Measurements from ENCODE around the gene PDIA5.

Gene PDIA5

GRCh38 chr3:123066896-123067688, at the start of gene PDIA5:
Gene PDIA5, plus strand, starts transcription at chr3:123067025. Its CDS starts 140 bp downstream, at chr3:123067165.
- DNase-seq: peak; percentile 83

GRCh38 chr3:123018683-123019082, 48.1 kb upstream of the PDIA5 start:
- no peak for DNase-seq

DNA sequence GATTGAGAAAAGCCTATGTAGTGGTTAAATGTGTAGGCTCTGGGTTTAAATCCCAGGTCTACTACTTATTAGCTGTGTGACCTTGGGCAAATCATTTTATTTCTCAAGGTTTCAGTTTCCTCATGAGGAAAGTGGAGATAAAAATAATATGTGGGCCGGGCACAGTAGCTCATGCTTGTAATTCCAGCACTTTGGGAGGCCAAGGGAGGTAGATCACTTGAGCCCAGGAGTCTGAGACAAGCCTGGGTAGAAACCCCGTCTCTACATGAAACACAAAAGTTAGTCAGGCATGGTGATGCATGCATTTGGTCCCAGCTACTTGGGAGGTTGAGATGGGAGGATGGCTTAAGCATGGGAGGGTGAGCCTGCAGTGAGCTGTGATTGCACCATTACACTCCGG, 47.7 kb upstream of the PDIA5 start:
- DNase-seq: no peak

DNA sequence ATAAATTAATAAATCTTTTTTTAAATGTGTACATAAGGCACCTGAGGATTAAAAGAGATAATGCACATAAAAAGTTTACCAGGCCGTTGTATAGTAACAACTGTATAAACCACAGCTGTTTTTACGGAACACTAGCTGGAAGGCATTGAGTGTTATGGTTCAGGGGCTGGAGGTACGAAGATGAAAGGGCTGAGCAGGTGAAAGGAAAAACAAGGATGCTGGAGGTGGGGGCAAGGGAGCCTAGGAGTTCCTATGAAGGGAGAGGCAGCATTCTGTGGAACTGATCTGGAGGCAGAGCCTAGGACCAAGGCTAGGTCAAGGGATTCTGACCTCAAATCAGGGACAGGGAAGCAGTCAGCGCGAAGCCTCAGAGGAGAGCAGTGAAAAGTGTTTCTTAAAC, 47.2 kb upstream of the PDIA5 start:
- no peak for DNase-seq

- no peak for DNase-seq
Observed at GRCh38 chr3:123020709-123021108, 46.1 kb upstream of the PDIA5 start.

GRCh38 chr3:123021388-123021787, 45.4 kb upstream of the PDIA5 start:
- DNase-seq: no peak

- no peak for DNase-seq
Observed at GRCh38 chr3:123021996-123022510, 44.8 kb upstream of the PDIA5 start.

- DNase-seq: no peak
Observed at GRCh38 chr3:123024056-123024455, 42.8 kb upstream of the PDIA5 start.

DNA sequence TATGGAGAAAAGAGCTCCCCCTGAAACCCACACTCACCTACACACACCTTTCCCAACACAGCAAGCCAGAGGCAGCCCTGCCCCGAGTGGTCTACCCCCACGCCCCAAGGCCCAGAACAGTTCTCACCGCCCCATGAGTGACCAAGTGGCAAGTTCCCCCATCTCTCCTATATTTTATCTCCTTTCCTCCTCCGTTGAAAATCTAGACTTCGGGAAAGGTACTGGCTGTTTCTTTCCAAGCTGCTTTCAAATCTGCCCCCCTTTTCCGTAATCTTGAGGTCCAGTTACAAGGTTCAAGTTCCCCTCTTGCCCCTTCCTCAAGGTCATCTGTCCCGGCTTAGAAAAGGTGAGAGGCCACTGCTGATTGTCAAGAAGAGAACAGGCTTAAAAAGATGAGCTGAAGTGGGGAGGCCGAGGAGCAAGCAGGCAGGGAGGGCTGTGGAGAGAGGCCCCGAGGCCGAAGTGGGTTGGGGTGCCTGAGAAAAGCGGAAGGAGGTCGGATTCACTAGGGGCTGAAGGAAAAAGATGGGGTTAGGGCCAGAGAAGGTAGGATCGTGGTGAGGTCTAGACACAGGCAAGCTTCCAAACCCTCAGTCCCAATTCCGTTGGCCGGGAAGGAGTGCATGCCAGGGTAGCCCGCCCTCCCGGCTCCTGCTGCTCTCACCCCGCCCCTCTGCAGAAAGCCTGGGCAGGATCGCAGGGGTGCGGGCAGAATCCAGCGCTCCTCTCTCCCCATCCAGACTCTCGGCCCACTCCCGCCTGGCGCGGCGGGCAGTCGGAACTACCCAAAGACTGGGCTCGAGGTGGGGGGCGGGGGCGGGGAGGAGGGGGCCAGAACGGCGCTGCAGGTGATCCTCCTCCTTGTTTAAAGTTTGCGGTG, 40.9 kb upstream of the PDIA5 start:
- DNase-seq: peak; percentile 3

DNA sequence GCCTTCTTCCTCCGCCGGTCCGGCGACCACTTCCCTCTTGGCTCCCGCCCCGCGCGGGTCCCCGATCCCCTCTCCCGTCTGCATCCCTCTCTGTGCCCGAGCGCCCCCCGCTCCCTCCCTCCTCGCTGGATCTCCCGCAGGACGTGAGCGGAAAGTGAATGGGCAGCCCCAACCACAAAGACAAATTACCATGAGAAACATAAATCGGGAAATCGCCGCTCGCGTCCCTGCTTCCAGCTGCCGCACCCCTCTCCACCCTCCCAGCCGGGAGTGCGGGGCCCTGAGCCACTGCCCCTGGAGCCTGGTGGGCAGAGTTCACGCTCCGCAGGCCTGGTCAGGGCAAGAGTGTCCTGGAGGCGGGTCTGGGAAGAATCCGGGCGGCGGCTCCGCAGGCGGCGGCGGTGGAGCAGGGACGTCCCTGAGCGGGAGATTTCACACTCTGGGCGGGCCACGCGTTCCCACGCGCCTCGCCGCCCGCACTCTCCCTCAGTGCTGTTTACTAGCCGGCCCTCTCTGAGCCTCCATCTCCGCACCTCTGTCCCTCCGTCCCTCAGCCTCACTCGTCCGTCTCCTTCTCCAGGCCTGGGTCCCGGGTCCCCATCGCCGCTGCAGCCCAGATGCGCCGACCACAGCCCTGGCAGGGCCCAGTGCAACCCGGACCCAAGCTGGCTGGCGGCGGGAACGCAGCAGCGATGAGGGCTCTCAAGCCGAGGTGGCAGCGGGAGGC, 40.1 kb upstream of the PDIA5 start:
- no peak for DNase-seq

GRCh38 chr3:123027292-123028232, 39.3 kb upstream of the PDIA5 start, which contains the start of gene SEMA5B:
Gene SEMA5B, minus strand, starts transcription at chr3:123027763. Its CDS starts 66,500 bp downstream, at chr3:122961263.
- no peak for DNase-seq

GRCh38 chr3:123028233-123028828, 38.5 kb upstream of the PDIA5 start:
- DNase-seq: peak; percentile 57

DNA sequence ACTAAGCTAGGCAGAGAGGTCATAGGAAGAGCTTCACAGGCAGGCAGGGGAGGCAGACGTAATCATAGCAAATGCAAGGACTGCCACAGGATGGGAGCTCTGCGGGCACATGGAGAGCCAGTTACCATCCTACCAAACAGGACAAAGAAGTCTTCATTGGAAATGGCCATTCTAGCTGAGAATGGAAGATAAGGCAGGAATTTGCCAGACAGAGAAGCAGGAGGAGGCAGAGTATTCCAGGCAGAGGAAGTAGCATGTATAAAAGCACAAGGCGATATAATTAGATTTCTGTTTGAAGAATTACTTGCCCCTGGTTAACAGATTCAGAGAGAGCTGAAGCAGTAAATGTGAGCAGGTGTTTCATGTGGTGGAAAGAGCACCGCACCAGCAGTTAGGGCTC, 35.8 kb upstream of the PDIA5 start:
- no peak for DNase-seq

GRCh38 chr3:123032057-123032456, 34.8 kb upstream of the PDIA5 start:
- DNase-seq: no peak

GRCh38 chr3:123034120-123034519, 32.7 kb upstream of the PDIA5 start:
- DNase-seq: no peak

DNA sequence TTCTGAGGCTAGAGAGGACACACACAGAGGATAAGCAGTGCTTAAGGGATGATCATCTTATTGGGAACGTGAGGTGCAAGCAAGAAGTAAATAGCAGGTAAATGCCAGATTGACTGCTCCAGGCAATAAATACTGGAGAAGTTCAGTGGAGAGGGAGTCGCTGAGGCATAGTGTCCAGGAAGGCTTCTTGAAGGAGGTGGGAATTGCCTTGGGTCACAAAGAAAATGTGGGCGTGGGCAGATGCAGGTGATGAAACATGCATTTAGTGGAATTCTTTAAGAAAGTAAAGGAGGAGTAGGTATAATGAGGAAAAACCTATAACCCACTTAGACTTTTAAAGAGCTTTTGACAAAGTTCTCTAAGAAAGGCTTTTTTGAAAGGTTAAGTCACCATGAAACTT, 31.8 kb upstream of the PDIA5 start:
- no peak for DNase-seq

DNA sequence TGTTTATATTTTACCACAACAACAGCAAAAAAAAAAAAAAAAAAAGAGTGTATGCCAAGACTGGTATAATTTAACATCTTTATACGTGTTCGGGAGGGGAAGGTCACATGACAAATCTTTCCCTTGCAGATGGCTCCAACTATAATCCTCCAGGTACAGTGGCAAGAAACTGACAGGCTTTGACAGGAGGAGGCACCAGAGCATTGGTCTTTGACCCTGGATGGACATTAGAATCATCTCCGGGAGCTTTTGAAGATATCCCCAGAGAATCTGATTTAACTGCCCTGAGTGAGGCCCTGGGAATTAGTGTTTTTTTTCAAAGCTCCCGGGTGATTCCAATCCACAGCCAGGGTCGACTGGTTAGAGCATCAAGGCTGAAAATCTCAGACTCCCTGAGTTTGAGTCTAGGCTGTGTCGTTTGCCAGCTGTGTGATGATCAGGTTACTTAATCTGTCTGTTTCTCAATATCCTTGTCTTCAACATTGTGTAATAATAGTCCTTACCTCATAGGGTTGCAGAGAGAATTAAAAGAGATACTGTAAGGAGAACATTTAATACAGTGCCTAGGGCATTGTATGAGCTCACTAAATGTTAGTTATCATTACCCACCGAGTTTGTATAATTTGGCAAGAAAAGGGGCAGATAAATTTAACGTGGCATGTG, 30.3 kb upstream of the PDIA5 start:
- peak; percentile 74 for DNase-seq

DNA sequence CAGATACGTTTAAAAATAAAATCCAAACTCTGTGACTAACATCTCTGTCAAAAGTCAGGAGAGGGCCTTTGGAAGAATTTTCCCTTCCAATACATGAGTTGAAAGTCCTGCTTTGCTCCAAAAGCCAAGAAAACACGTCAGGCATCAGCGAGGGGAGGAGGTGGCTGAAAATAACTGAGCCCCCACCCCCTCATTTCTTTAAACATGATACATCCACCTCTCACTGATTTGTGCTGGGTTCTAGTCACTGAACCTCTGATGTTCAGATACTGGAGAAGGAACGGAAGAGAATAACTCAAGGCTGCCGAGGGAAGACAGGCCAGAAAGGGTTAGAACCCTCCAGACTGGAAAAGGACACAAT, 29.8 kb upstream of the PDIA5 start:
- DNase-seq: no peak

DNA sequence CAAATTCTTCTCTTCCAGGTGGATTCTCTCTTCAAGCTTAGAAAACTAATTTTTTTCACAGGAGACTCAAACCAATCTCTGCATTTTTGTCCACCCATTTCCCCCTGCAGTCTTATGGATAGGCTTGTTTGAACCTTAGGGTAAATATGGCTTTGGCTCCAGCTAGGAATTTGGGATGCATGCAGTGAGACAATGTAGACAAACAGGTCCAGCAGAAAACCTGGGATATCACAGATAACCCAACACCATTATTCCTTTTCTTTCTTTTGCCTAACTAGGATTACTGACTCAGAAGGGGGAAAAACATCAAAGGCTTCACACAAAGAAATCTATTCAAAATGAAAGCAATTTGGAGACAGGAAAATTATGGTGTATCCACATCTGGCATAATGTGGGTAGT, 28.1 kb upstream of the PDIA5 start:
- DNase-seq: no peak

GRCh38 chr3:123039178-123039577, 27.6 kb upstream of the PDIA5 start:
- DNase-seq: no peak

DNA sequence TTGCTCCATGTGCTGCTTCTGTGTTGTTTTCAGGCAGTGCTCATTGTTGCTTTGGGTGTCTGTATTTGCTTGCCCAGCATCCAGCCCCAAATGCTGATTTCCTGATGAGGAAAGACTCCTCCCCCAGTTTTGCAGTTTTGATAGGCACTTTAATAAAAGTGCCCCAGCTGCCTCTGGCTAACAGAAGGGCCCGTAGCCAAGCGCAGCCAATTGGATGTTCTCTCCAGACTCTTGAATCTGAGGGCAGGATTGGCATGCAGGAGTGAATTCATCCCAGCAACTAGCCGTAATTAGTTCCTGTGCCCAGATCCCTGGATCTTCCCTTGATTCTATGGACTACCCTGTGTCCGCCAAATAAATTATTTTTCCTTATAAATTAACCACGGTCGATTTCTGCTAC, 24.4 kb upstream of the PDIA5 start:
- DNase-seq: no peak
